Ishikawa (cell line): ENCODE data around the gene DNAH9.

Experiments used
- CREB1 ChIP-seq: IDR thresholded peaks from 2 replicates; pipeline ENCODE4 v1.6.1; 2012; ENCODE audit warnings: low read depth
- EGR1 ChIP-seq: IDR thresholded peaks from 2 replicates; pipeline ENCODE4 v1.6.1; 2012
- EP300 ChIP-seq: IDR thresholded peaks from 2 replicates; pipeline ENCODE4 v1.6.1; 2012; ENCODE audit warnings: borderline replicate concordance
- FOXM1 ChIP-seq: IDR thresholded peaks from 2 replicates; pipeline ENCODE4 v1.6.1; 2012; ENCODE audit warnings: low read depth, borderline replicate concordance
- NFIC ChIP-seq: IDR thresholded peaks from 2 replicates; pipeline ENCODE4 v1.6.1; 2012
- RAD21 ChIP-seq: IDR thresholded peaks from 2 replicates; pipeline ENCODE4 v1.6.1; 2012; ENCODE audit warnings: low read depth
- REST ChIP-seq: IDR thresholded peaks from 2 replicates; pipeline ENCODE4 v1.6.1; 2012; ENCODE audit warnings: low read depth, mild to moderate bottlenecking
- TAF1 ChIP-seq: IDR thresholded peaks from 2 replicates; pipeline ENCODE4 v1.6.1; 2012; ENCODE audit warnings: low read depth, mild to moderate bottlenecking
- TCF12 ChIP-seq: IDR thresholded peaks from 2 replicates; pipeline ENCODE4 v1.6.1; 2012; ENCODE audit warnings: low read depth
- TEAD4 ChIP-seq: IDR thresholded peaks from 2 replicates; pipeline ENCODE4 v1.6.1; 2012
- YY1 ChIP-seq: IDR thresholded peaks from 2 replicates; pipeline ENCODE4 v1.6.1; 2012; ENCODE audit warnings: low read depth
- ZBTB7A ChIP-seq: IDR thresholded peaks from 2 replicates; pipeline ENCODE4 v1.6.1; 2012; ENCODE audit warnings: low read depth
- TF ChIP-seq, protein P1 (sequence below): IDR thresholded peaks from 2 replicates; pipeline ENCODE4 v1.6.1; 2012

DNA sequence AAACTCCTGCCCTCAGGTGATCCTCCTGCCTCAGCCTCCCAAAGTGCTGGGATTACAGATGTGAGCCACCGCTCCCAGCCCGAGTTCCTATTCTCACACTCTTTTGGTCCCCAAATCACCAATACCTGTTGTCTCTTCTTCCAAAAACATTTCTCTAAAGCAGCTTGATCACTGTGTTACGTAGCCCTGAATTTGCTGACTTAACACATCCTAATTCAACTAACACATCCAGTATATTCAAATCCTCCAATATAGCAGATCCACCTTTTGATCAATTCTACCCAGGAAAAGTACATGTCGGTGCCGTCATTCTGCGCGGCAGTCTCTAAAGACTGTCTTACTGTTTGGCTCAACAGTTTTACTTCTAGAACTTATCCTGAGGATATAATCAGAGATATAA is 207.7 kb downstream of the DNAH9 start:
- TF ChIP-seq TAF1, result no peak
- no peak for TF ChIP-seq ZBTB7A
- no peak for TF ChIP-seq REST
- no peak for TF ChIP-seq CREB1
- no peak for TF ChIP-seq TEAD4
- no peak for TF ChIP-seq EP300
- no peak for TF ChIP-seq RAD21
- no peak for TF ChIP-seq TCF12
- TF ChIP-seq YY1, result no peak
- no peak for TF ChIP-seq NFIC
- TF ChIP-seq EGR1, result no peak
- no peak for TF ChIP-seq FOXM1
- TF ChIP-seq, protein P1, sequence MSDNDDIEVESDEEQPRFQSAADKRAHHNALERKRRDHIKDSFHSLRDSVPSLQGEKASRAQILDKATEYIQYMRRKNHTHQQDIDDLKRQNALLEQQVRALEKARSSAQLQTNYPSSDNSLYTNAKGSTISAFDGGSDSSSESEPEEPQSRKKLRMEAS, result no peak
